T47D (cell line): ENCODE data around the gene ZNF354B.
"Not testable (repeated sequence)": the region's sequence is repeated elsewhere in the genome, so short reads cannot be mapped to it uniquely, and the experiment has no call there.

Source experiments
- DNase-seq, 2 experiments: peaks; one replicate each; pipeline versions ENCODE4 v3.0.0 to v3.0.0-alpha.2; 2011 to 2012; ENCODE audit warnings: low read depth in 1 of 2, low spot score in 1 of 2
- JUND ChIP-seq: IDR thresholded peaks from 2 replicates; pipeline ENCODE4 v1.6.1; 2012; ENCODE audit warnings: low read depth
- in situ Hi-C: cut with HindIII; loops from 2 replicates; pipeline ENCODE4 v1.10.0; 2016; ENCODE audit warnings: low sequenced_read_pairs, low pct_unique_long_range_greater_than_20kb

ZNF354B gene

DNA sequence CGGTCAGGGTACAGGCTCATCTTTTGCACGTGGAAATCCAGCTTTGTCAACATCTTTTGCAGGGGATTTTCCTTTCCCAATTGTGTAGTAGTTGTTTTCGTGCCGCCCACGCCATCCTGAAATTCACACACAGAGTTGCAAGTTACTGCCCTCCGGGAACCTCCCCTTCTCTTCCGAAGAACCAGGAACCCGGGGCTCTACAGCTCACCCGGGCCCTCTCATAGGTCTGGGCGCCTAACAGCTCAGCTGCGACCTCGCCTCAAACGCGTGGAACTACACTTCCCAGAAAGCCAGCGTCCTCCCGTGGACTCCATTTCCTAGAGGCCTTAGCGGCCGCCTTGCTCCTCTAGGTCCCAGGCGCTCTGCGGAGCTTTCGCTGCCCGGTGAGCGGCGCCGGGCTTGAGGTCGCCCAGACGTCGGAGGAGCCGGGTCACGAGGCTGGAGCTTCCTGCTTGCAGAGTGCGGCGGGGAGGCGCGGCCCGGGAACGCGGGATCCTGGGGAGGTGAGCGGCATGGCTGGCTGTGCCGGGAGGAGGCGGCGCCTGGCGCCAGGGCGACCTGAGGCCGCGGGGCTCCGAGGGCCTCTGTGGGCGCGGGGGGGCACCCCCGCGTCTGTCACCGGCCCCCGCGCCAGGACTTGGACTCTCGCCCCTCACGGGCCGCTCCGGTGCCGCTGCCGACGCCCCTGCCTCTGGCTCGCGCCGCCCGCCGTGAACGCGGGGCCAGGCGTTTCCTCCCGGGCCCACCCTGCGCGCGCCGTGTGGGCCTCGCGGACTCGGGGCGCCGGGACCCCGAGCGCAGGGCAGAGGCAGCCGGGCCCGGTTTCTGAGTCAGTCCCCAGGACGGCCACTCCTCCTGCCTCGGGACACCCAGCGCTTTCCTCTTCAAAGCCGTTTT, at the start of gene ZNF354B:
Gene ZNF354B (plus strand): TSS at position 329 of the 897 bp plus-strand sequence. CDS start 1,095 bp downstream, outside the sequence.
- in situ Hi-C loops: no loop called here
- TF ChIP-seq JUND: no peak
- DNase-seq: peak; percentile 92 to 93

DNA sequence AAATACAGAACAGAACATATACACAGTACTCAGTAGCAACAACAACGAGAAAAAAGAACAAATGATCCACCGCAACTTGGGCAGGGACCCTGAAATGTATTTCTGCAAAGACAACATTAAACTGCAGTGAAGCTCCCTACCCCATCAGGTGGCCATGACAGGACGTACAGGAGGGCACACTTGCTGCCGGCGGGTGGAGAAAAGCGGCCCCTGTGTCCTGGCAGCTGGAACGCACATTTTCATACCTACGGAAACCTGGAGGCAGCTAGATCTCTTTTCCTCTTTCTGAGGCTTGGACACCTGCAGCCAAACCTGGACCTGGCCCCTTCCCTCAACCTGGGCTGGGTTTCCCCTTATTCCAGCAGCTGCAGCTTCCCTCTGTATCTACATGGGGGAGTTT, 42.2 kb upstream of the ZNF354B start:
- no peak for TF ChIP-seq JUND
- in situ Hi-C loops: no loop called here
- no peak for DNase-seq

DNA sequence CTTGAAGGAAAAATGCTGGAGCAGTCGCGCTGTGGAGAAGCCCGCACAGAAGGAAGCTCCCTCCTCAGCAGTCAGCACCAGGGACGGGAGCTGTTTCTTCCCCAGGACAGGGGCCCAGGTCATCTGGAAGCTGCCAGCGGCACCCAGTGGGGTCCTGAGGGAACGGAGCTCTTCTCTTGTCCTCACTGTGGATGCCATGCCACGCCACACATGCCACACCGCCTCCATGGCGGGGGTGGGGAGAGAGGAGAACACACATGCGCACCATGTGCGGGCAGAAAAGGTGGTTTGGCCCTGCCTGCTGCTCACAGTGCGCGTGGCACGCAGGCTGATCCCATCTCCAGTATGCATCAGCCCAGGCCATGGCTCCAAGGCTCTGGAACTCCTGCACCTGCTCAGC, 41.7 kb upstream of the ZNF354B start:
- in situ Hi-C loops: no loop called here

DNA sequence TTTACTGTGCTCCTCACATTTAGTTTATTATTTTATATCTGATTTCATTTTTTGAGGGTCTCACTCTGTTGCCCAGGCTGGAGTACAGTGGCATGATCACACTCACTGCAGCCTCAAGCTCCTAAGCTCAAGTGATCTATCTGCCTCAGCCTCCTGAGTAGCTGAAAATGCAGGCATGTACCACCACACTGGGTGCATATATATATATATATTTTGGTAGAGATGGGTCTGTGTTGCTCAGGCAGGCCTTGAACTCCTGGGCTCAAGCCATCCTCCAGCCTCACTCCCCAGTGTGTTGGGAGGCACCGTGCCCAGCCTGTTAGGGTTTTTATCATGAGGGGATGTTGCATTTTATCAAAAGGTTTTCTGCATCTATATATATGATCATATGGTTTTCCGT, 39.8 kb upstream of the ZNF354B start:
- DNase-seq: no peak
- in situ Hi-C loops: no loop called here
- no peak for TF ChIP-seq JUND

More for the DNA sequence above, 41.7 kb upstream of the ZNF354B start:
- no peak for TF ChIP-seq JUND
- DNase-seq: peak in 1 of 2 experiments; percentile 11

DNA sequence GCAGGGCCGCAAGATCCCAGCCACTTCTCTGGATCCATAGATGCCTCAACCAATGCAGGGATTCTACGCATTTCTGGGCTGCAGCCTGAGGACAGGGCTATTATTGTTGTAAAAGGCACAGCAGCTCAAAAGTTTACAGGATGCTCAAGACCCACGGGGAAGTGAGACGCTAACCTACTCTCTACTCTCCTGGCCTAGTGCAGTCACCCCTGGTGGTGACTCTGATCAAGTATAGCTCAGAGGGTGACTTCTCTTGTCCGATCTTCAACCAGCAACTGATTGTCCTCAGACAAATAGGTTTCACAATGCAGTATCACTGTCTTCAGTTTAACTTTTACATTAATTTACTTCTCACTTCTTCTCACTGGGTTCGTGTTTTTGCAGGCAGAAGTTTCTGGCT, 34.3 kb upstream of the ZNF354B start:
- in situ Hi-C loops: no loop called here
- TF ChIP-seq JUND: no peak

DNA sequence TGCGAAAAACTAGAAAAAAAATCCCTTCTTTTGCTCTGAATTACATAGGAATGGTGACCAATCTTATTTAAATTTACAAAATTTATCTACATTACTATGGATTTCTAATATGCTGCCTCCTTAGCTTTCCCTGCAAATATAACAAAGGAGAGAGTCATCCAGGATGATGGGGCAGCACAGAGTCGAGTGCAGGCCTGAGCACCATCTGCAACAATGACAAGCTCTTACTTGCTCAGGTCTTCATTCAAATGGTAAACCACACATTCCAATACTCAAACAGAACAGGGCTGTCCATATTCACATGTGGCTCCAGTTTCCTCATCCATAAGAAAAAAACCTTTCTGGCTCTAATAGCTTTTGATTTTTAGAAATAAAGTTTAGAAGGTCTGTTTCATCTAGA, 33.5 kb upstream of the ZNF354B start:
- no peak for DNase-seq
- no peak for TF ChIP-seq JUND
- in situ Hi-C loops: no loop called here

More for the DNA sequence above, 34.3 kb upstream of the ZNF354B start:
- DNase-seq: no peak

DNA sequence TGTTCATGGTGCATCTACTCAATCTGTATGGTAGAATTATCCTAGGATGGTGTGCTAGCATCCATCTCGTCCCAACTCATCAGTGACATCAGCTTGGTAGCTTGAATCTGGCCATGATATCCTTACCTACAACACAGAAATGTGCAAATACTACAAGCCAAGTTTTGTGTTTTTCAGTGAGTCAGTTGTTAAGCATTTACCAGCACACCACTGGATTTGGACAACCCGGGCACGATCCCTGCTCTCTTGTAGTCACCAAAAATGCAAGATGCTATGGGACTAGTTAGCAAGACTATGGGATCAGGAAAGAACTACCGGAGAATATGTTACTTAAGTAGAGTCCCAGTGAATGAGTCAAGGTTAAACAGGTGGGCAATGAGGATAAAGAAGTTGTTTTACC, 32.1 kb upstream of the ZNF354B start:
- no peak for DNase-seq
- no peak for TF ChIP-seq JUND
- in situ Hi-C loops: no loop called here

DNA sequence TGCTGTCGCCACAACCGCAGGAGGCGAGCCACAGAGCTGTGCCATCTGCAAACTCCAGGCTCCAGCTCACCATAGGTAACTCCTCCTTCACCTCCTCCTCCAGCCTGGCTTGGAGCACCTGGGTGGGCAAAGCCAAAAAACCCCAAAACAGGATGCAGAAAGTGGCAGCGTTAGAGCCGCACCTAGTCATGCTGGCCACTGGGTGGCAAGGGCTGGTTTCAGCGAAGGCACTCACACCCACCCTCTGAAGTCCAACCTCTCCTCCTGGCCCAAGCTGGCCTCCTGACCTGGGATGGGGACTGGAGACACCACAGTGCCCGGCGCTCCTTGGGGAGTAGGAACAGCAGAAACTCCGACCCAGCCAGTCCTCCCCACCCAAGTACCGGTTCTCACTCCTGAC, 28.7 kb upstream of the ZNF354B start:
- no peak for DNase-seq
- in situ Hi-C loops: no loop called here
- TF ChIP-seq JUND: no peak

DNA sequence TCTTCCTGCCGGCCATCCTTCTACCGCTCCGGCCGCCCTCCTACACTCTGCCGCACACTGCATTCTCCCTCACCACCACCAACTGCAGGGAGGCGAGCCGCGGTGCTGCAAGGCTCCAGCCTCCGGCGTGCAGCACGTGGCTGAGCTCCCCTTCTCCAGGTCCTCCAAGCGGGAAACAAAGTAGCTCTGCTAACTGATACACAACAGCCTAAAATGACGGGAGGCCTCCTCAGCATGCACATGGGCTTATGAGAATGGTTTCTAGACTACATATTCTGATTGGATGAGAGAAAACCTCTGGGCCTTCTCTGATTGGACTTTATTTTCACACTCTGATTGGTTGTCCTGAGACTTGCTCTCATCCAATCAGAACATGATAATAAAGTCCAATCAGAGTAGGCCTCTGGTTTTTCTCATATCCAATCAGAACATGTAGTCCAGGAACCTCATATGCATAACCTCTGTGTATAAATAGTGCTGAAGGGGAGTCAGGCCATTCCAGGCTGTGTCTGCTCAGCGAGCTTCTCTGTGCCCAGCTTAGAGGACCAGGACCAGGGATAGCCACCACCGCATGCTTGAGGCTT, 27.0 kb upstream of the ZNF354B start:
- DNase-seq: peak in 1 of 2 experiments; percentile 22
- TF ChIP-seq JUND: no peak
- in situ Hi-C loops: no loop called here

DNA sequence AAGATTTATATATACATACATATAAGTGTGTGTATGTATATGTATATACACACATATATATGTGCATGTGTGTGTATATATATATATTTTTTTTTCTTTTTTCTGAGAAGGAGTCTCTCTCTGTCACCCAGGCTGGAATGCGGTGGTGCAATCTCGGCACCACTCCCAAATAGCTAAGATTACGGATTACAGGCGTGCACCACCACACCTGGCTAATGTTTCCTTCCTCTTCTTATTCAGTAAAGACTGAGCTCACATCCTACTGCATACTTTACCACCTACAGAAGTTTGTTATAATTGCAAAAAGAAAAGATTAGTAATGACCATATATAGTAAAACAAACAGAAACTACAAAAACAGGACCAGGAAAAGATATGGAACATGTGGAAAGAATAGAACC, 23.1 kb upstream of the ZNF354B start:
- no peak for TF ChIP-seq JUND
- in situ Hi-C loops: no loop called here
- no peak for DNase-seq

DNA sequence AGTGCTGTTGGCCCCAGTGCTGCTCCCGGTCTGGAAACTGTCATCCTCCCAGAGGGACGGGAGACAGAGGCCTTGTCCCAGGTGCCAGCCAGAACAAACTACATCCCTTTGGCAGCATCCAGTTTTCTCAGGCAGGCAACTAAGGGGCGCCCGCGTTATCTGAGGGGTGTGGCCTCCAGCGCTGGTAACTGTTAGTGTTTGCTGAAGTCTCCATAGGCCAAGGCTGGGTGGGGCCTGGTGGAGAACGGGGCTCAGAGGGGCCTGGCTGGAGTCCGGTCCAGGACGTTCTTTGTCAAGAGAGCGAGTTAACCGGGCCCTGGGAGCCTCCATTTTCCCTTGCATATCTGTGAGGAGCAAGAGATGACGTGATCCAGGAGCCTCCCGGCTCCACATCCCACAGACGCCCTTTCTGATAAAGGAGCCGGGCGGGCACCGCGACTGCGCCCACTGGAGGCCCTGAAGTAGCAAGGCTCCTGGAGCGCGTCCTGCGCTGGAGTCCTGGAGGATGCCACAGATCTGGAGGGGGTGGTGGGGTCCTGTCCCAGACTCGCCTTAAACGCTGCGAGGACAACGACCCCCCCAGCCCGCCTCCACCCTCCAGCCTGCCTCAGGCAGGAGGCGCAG, 20.9 kb upstream of the ZNF354B start:
- DNase-seq, in situ Hi-C loops: not testable (repeated sequence)

DNA sequence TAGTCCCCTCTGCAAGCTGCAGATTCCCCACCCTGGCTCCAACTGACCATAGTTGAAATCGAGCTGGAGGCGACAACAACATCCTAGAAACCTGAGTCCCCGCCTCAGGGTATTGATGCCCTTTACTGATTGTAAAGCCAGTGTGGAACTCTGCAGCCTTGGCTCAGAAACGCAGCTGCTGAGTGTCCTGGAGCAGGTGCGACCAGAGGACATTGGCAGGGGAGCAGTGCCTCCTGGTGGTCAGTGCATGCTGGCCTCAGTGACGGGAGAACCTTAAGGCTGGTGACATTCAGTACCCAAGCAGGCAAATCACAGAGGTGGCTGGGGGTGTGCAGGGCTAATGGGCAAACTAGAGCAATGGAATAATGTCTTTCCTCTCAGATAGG, 20.4 kb upstream of the ZNF354B start:
- in situ Hi-C loops: no loop called here
- TF ChIP-seq JUND: no peak
- DNase-seq: peak; percentile 56 to 82

DNA sequence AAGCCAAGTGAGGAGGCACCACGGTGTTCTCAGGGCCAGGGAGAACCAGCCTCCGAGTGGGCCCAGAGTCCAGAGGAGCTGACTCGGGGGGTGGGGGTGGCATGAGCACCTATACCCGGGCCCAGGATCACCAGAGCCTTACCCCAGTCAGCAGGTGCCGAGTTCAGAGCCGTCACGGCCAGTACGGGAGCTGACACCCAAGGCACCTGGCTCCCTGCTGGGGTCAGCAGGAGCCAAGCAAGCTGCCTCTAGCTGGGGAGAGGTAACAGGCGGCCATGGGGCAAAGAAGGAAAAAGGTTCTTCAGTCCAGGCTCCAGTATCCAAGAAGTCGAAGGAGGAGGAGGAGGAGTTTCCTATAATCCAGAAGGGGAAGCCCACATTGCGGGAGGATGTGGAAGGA, 19.4 kb upstream of the ZNF354B start:
- in situ Hi-C loops, DNase-seq: not testable (repeated sequence)

DNA sequence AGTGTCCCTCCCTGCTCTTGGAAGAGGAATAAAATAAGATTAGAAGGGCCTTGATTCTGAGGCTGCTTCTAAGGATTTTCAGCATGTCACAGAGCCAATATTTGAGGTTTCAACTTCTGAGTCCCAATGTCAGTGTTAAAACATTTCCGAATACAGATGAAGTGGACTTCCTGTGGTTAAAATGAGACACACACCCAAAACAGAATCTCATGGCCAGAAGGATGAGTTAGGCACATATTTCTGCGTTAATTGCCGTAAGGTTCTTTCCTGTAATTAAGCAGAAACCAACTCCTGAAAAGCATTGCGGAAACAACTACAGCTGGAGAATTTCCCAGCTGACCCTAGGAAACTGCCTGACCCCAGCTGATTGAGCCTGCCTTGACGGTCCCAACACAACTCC, 10.4 kb upstream of the ZNF354B start:
- no peak for TF ChIP-seq JUND
- in situ Hi-C loops: no loop called here
- no peak for DNase-seq
